GM21526 (cell line): ENCODE results near the gene DIS3L2.

Experiments used
- ATAC-seq: cut with Tn5 transposase; IDR thresholded peaks from one replicate; pipeline ENCODE4 v1.9.1; 2021; ENCODE audit warnings: moderate library complexity; ENCODE audit not compliant: unreplicated experiment, low FRiP score

The DIS3L2 gene

GRCh38 chr2:232043966-232044365 lies 82.5 kb downstream of the DIS3L2 start:
- ATAC-seq: no peak

GRCh38 chr2:232049350-232049749 lies 87.8 kb downstream of the DIS3L2 start:
- ATAC-seq: no peak

DNA sequence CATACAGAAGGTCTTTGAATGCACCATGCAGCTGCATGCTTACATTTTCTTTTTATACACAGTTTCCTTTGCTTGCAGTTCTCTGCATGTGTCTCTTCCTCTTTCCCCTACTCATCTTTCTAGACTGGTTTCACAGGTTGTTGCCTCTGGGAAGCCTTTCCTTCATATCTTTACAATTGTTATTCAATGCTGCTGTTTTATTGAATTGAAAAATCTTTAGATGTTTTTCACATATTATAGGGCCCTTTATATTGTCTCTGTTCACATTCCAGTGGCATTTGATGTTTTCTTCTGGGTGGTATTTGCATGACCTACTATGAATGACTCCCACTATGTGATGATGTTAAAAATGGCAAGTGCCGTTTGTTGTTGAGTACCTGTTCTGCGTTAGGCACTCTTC lies 91.1 kb downstream of the DIS3L2 start:
- ATAC-seq: no peak

- no peak for ATAC-seq
Measured at GRCh38 chr2:232053777-232054176, 92.3 kb downstream of the DIS3L2 start.

- no peak for ATAC-seq
Measured at GRCh38 chr2:232058063-232058877, 96.8 kb downstream of the DIS3L2 start.

DNA sequence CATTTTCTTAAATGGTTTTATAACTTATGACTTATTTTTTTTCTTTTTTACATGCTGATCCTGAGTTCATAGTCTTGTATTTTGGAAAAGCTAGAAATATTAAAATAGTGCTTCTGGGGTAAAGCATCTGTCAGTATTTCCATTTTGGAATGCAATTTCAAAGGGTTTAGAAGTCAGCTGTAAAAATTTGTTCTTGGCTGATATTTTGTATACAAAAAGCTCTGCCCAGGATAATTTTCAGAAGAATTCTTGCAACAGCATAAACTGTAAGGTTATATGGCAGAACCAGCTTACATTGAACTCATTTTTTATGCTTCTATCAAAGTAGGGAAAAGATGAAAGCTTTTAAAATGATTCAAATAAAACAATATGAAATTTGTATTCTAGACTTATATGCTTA lies 97.4 kb downstream of the DIS3L2 start:
- no peak for ATAC-seq

DNA sequence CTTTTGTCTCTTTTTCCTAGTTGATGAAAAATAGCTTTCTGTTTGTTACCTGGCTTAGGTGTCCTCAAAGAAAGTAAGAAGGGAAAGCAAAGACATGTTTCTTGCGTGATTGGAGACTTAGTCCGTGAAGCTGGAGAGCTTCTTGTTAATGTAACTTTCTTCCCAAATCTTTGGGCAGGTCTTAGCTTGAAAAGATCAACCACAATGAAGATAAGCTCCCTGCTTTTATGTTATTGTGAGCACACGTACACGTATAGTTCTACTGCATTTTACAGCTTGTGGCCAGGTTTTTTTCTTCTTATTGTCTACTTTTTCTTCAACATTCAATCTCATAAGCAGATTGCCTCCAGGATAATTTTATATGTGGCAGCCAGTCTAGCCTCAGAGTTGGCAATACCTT lies 99.8 kb downstream of the DIS3L2 start:
- no peak for ATAC-seq

GRCh38 chr2:232073026-232073425 lies 111.5 kb downstream of the DIS3L2 start:
- ATAC-seq: no peak

GRCh38 chr2:232073699-232074098 lies 112.2 kb downstream of the DIS3L2 start:
- no peak for ATAC-seq

GRCh38 chr2:232075080-232075479 lies 113.6 kb downstream of the DIS3L2 start:
- ATAC-seq: no peak

DNA sequence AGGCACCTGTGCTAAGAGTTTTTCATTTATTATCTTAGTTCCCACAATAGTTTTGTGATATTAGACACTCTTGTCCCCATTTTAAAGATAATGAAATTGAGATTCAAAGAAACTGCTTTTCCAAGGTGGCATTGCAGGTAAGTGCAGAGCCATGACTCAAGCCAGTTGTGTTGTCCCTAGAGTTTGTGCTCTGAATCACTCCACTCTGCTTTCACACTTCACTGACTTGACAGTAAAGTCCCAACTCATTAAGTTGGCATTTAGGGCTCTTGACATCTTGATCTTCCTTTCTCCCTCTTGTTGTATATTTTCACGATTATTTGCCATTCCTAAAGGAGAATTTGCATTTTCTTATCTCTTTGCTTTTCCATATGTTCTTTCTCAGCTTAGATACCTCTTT lies 114.3 kb downstream of the DIS3L2 start:
- no peak for ATAC-seq

- ATAC-seq: no peak
Measured at GRCh38 chr2:232076272-232076671, 114.8 kb downstream of the DIS3L2 start.

DNA sequence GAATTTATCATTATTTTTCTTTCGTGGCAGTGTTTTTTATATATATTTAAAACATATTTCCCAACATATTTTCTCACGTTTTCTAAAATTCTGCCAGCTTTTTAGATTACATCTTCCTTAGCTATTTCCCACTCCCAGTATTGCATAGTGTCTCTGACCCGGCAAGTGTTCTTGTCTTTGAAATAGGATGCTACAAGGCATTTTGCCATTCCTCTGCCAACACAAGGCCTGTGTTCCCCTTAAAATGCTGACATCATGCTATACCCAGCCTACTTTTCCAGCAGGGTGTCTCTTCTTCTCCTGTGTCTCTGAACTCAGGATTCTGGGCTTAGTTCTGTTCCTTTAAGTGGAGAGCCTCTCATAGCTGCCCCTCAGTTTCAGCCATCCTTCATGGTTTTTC lies 115.2 kb downstream of the DIS3L2 start:
- ATAC-seq: no peak

GRCh38 chr2:232085164-232085563 lies 123.7 kb downstream of the DIS3L2 start:
- ATAC-seq: no peak

- ATAC-seq: no peak
Measured at GRCh38 chr2:232085826-232086425, 124.4 kb downstream of the DIS3L2 start.

GRCh38 chr2:232088771-232089170 lies 127.3 kb downstream of the DIS3L2 start:
- no peak for ATAC-seq

DNA sequence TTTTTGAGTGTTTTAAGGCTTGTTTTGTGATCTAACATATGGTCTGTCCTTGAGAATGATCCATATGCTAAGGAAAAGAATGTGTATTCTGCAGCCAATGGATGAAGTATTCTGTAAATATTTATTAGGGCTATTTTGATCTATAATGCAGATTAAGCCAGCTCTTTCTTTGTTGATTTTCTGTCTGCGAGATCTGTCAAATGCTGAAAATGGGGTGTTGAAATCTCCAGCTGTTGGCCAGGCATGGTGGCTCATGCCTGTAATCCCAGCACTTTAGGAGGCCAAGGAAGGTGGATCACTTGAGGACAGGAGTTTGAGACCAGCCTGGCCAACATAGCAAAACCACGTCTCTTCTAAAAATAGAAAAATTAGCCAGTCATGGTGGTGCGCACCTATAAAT lies 132.7 kb downstream of the DIS3L2 start:
- no peak for ATAC-seq

DNA sequence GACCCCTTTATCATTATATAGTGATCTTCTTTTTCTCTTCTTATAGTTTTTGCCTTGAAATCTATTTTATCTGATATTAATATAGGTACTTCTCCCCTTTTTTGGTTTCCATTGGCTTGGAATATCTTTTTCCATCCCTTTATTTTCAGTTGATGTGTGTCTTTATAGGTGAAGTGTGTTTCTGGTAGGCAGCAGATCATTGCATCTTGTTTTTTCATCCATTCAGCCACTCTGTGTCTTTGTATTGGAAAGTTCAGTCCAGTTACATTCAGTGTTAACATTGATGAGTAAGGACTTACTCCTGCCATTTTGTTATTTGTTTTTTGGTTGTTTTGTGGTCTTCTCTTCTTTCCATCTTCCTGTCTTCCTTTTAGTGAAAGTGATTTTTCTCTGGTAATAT lies 133.4 kb downstream of the DIS3L2 start:
- no peak for ATAC-seq

DNA sequence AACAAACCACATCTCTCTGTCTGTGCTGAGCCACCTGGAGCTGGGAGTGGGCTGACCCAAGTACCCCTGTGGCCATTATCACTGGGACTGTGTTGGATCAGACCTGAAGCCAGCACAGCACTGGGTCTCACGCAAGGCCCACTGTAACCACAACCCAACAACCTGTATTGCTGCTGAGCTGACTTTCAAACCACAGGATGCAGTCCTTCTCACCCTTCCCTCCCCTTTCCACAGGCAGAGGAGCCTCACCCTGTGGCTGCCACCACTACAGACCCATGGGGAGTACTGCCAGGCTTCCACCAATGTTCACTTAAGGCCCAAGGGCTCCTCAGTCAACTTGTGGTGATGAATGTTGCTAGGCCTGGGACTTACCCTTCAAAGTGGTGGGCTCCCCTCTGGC lies 135.7 kb downstream of the DIS3L2 start:
- no peak for ATAC-seq

- no peak for ATAC-seq
Measured at GRCh38 chr2:232097758-232098157, 136.2 kb downstream of the DIS3L2 start.

- ATAC-seq: no peak
Measured at GRCh38 chr2:232102380-232102779, 140.9 kb downstream of the DIS3L2 start.

GRCh38 chr2:232103140-232103737 lies 141.7 kb downstream of the DIS3L2 start:
- no peak for ATAC-seq
